SK-N-SH treated with all-trans-retinoic acid at 6 μM for 48 hours (cell line): Measurements from ENCODE around the gene PLIN5.

Experiments used
- BACH2 ChIP-seq: fragments of 250-450 bp; sonication (Bioruptor Pico); IDR thresholded peaks from 2 replicates; pipeline ENCODE4 v1.9.0; 2021; ENCODE audit warnings: mild to moderate bottlenecking, borderline replicate concordance
- CSDC2 ChIP-seq: fragments of 250-450 bp; sonication (Bioruptor Pico); IDR thresholded peaks from 2 replicates; pipeline ENCODE4 v1.5.0; 2020; ENCODE audit warnings: mild to moderate bottlenecking, moderate library complexity
- GLIS3 ChIP-seq: fragments of 250-450 bp; sonication (Bioruptor Pico); IDR thresholded peaks from 2 replicates; pipeline ENCODE4 v1.5.0; 2020; ENCODE audit warnings: mild to moderate bottlenecking, moderate library complexity
- ISL1 ChIP-seq: fragments of 250-450 bp; sonication (Bioruptor Pico); IDR thresholded peaks from 2 replicates; pipeline ENCODE4 v2.1.2; 2022; ENCODE audit warnings: mild to moderate bottlenecking, moderate library complexity
- POU6F1 ChIP-seq: fragments of 250-450 bp; sonication (Bioruptor Pico); IDR thresholded peaks from 2 replicates; pipeline ENCODE4 v1.8.0; 2021; ENCODE audit warnings: low read depth, mild to moderate bottlenecking, moderate library complexity, borderline replicate concordance
- SNAI2 ChIP-seq: fragments of 250-450 bp; sonication (Bioruptor Pico); IDR thresholded peaks from 2 replicates; pipeline ENCODE4 v1.5.0; 2020; ENCODE audit warnings: mild to moderate bottlenecking, moderate library complexity
- TCF4 ChIP-seq: fragments of 250-450 bp; sonication (Bioruptor Pico); IDR thresholded peaks from 2 replicates; pipeline ENCODE4 v1.8.0; 2021; ENCODE audit warnings: mild to moderate bottlenecking, moderate library complexity, borderline replicate concordance
- TOX ChIP-seq: fragments of 250-450 bp; sonication (Bioruptor Pico); IDR thresholded peaks from 2 replicates; pipeline ENCODE4 v1.8.0; 2021; ENCODE audit warnings: mild to moderate bottlenecking, moderate library complexity, borderline replicate concordance
- ZFP3 ChIP-seq: fragments of 250-450 bp; sonication (Bioruptor Pico); IDR thresholded peaks from 2 replicates; pipeline ENCODE4 v1.5.0; 2020; ENCODE audit warnings: mild to moderate bottlenecking, moderate library complexity
- ZFP30 ChIP-seq: fragments of 450-650 bp; formaldehyde crosslinking; IDR thresholded peaks from 2 replicates; pipeline ENCODE4 v1.5.0; 2022; ENCODE audit warnings: mild to moderate bottlenecking, moderate library complexity
- ZNF70 ChIP-seq: fragments of 450-650 bp; formaldehyde crosslinking; IDR thresholded peaks from 2 replicates; pipeline ENCODE4 v1.5.0; 2020; ENCODE audit warnings: mild to moderate bottlenecking, moderate library complexity
- ZNF8 ChIP-seq: fragments of 450-650 bp; formaldehyde crosslinking; IDR thresholded peaks from 2 replicates; pipeline ENCODE4 v1.5.0; 2020; ENCODE audit warnings: mild to moderate bottlenecking, moderate library complexity
- TF ChIP-seq, protein P1 (sequence below): fragments of 250-450 bp; sonication (Bioruptor Pico); IDR thresholded peaks from 2 replicates; pipeline ENCODE4 v1.8.0; 2020; ENCODE audit warnings: mild to moderate bottlenecking, moderate library complexity, borderline replicate concordance
- TF ChIP-seq, protein P2 (sequence below): fragments of 250-450 bp; sonication (Bioruptor Pico); IDR thresholded peaks from 2 replicates; pipeline ENCODE4 v1.5.1; 2020; ENCODE audit warnings: low read depth, mild to moderate bottlenecking, moderate library complexity

- TF ChIP-seq CSDC2 (CRISPR knock-in tag) (no peak), ISL1 (CRISPR knock-in tag) (no peak), TOX (CRISPR knock-in tag) (no peak), SNAI2 (CRISPR knock-in tag) (no peak), TCF4 (CRISPR knock-in tag) (no peak), BACH2 (CRISPR knock-in tag) (no peak), ZNF8 (no peak), ZFP30 (no peak), ZFP3 (CRISPR knock-in tag) (no peak), POU6F1 (no peak), ZNF70 (CRISPR knock-in tag) (no peak), GLIS3 (no peak)
- TF ChIP-seq, protein P1, sequence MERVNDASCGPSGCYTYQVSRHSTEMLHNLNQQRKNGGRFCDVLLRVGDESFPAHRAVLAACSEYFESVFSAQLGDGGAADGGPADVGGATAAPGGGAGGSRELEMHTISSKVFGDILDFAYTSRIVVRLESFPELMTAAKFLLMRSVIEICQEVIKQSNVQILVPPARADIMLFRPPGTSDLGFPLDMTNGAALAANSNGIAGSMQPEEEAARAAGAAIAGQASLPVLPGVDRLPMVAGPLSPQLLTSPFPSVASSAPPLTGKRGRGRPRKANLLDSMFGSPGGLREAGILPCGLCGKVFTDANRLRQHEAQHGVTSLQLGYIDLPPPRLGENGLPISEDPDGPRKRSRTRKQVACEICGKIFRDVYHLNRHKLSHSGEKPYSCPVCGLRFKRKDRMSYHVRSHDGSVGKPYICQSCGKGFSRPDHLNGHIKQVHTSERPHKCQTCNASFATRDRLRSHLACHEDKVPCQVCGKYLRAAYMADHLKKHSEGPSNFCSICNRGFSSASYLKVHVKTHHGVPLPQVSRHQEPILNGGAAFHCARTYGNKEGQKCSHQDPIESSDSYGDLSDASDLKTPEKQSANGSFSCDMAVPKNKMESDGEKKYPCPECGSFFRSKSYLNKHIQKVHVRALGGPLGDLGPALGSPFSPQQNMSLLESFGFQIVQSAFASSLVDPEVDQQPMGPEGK (CRISPR knock-in tag), result no peak
- TF ChIP-seq, protein P2, sequence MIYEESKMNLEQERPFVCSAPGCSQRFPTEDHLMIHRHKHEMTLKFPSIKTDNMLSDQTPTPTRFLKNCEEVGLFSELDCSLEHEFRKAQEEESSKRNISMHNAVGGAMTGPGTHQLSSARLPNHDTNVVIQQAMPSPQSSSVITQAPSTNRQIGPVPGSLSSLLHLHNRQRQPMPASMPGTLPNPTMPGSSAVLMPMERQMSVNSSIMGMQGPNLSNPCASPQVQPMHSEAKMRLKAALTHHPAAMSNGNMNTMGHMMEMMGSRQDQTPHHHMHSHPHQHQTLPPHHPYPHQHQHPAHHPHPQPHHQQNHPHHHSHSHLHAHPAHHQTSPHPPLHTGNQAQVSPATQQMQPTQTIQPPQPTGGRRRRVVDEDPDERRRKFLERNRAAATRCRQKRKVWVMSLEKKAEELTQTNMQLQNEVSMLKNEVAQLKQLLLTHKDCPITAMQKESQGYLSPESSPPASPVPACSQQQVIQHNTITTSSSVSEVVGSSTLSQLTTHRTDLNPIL, result no peak
Measured at GRCh38 chr19:4539693-4540581, 4.9 kb upstream of the PLIN5 start, which contains the start of gene LRG1.
